ENCODE measurements around the gene SPEF2. TPM values are rescaled to one million over a fixed set of nuclear protein-coding genes. Genes with fewer than 3 reads are reported as not detected.

Gene SPEF2
- total and polyA plus RNA-seq, 8 donors, result 1.5 to 25.4 (median 3.8) TPM

DNA sequence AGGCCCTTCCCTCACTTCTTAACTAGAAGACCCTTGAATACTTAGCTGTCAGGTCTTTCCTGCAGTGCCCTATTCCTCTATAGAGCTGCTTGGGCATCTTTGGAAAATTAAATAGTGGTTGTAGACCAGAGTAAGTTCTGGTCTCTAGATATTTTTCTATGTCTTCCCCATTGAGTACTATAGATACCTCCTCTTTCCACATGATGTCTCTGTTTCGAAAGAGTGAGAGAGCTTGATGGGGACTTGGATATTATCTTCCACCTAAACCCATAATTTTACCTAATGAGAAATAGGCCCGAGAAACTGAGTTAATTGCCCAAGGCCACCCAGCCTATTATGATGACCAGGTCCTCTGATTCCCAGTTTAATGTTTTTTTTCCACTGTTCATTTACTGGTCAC lies 40.2 kb downstream of the SPEF2 start:
- intact Hi-C loops (cut with DNase I; ENCODE audit: low total_unique reads), result no loop called here
- H3K4me1 ChIP-seq, result no peaks in the 10 kb centered on the region
- H3K27ac ChIP-seq, result no peak overlapping the region
- H3K9me3 ChIP-seq, result no peaks in the 10 kb centered on the region
- TF ChIP-seq EP300 (IDR thresholded peaks at IDR 0.05) (no peak), POLR2A (IDR thresholded peaks at IDR 0.05) (no peak), POLR2AphosphoS5 (IDR thresholded peaks at IDR 0.05) (no peak)
- TF ChIP-seq, protein P1, sequence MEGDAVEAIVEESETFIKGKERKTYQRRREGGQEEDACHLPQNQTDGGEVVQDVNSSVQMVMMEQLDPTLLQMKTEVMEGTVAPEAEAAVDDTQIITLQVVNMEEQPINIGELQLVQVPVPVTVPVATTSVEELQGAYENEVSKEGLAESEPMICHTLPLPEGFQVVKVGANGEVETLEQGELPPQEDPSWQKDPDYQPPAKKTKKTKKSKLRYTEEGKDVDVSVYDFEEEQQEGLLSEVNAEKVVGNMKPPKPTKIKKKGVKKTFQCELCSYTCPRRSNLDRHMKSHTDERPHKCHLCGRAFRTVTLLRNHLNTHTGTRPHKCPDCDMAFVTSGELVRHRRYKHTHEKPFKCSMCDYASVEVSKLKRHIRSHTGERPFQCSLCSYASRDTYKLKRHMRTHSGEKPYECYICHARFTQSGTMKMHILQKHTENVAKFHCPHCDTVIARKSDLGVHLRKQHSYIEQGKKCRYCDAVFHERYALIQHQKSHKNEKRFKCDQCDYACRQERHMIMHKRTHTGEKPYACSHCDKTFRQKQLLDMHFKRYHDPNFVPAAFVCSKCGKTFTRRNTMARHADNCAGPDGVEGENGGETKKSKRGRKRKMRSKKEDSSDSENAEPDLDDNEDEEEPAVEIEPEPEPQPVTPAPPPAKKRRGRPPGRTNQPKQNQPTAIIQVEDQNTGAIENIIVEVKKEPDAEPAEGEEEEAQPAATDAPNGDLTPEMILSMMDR (IDR thresholded peaks at IDR 0.05), result no peak
- H3K36me3 ChIP-seq, result no peaks in the 10 kb centered on the region
- 87 to 94% (median 88%) methylated on average over 2 of the region's 2 CpGs for WGBS, 5 donors
- H3K27me3 ChIP-seq, result no peaks in the 10 kb centered on the region
- H3K4me3 ChIP-seq, result no peak overlapping the region
- no peak for DNase-seq

DNA sequence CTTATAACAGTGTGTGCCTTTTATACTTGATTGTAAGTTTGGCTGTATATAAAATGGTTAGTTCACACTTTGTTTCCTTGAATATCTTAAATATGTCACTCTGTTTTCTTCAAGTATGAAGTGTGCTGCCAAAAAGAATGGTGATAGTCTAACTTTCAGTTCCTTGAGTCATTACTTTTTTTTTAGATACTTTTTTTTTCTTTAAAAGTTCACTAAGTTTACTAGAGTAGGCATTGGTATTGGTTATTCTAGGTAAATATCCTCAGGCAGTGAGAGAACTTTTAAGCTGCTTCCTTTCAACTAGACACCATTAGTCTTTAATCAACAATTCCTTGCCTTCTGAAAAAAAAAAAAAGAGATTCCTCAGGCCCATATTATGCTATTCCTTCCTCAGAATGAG lies 41.9 kb downstream of the SPEF2 start:
- H3K27ac ChIP-seq, result no peak overlapping the region
- H3K4me1 ChIP-seq, result no peaks in the 10 kb centered on the region
- DNase-seq, result no peak
- intact Hi-C loops (cut with DNase I; ENCODE audit: low total_unique reads), result no loop called here
- TF ChIP-seq EP300 (IDR thresholded peaks at IDR 0.05), result no peak
- TF ChIP-seq POLR2AphosphoS5 (IDR thresholded peaks at IDR 0.05), result no peak
- no peak for TF ChIP-seq POLR2A (IDR thresholded peaks at IDR 0.05)
- TF ChIP-seq, protein P1 (IDR thresholded peaks at IDR 0.05), result no peak
- H3K27me3 ChIP-seq, result no peaks in the 10 kb centered on the region
- H3K9me3 ChIP-seq, result no peaks in the 10 kb centered on the region
- no peak overlapping the region for H3K4me3 ChIP-seq
- no peaks in the 10 kb centered on the region for H3K36me3 ChIP-seq

DNA sequence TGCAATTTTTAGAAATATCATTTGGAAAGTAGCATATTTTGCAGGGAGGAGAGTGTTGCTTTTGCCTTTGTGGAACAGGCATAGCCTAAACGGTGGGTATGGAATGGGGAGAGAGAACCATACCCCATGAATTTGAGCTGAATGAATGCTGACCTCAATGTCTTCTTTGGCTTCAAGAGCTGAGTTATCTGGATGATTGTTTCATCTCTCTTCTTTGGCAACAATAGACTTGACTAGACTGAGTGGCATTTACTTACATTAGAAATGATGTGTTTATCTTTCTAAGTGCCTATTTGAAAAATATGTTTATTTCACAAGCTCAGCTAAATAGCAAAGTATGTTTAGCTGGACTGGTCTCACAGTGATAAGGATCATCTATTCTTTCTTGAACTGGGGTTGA lies 42.8 kb downstream of the SPEF2 start:
- Histone ChIP-seq H3K4me1 (no peaks in the 10 kb centered on the region), H3K9me3 (no peaks in the 10 kb centered on the region), H3K27me3 (no peaks in the 10 kb centered on the region), H3K27ac (no peak overlapping the region), H3K4me3 (no peak overlapping the region), H3K36me3 (no peaks in the 10 kb centered on the region)
- 56 to 85% (median 74%) methylated on average over 1 of the region's 1 CpG for WGBS, 5 donors
- no peak for DNase-seq
- no peak for TF ChIP-seq EP300 (IDR thresholded peaks at IDR 0.05)
- TF ChIP-seq, protein P1 (IDR thresholded peaks at IDR 0.05), result no peak
- no peak for TF ChIP-seq POLR2A (IDR thresholded peaks at IDR 0.05)
- TF ChIP-seq POLR2AphosphoS5 (IDR thresholded peaks at IDR 0.05), result no peak
- intact Hi-C loops (cut with DNase I; ENCODE audit: low total_unique reads), result no loop called here

DNA sequence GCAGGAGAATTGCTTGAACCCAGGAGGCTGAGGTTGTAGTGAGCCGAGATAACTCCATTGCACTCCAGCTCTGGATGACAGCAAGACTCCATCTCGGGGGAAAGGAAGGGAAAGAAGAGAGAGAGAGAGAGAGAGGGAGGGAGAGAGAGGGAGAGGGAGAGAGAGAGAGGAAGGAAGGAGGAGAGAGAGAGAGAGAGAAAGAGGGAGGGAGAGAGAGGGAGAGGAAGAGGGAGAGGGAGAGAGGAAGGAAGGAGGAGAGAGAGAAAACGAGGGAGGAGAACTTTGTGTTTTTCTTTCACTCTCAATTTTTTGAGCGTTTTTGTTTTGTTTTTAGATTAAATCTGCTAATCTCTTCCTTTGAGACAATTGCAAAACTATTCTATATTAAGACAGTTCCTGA lies 46.9 kb downstream of the SPEF2 start:
- Histone ChIP-seq H3K36me3 (no peaks in the 10 kb centered on the region), H3K9me3 (no peaks in the 10 kb centered on the region), H3K27me3 (no peaks in the 10 kb centered on the region), H3K4me3 (no peak overlapping the region), H3K4me1 (no peaks in the 10 kb centered on the region), H3K27ac (no peak overlapping the region)
- intact Hi-C loops (cut with DNase I; ENCODE audit: low total_unique reads), result no loop called here
- 65 to 86% (median 80%) methylated on average over 4 of the region's 4 CpGs for WGBS, 5 donors
- no peak for DNase-seq
- TF ChIP-seq, protein P1 (IDR thresholded peaks at IDR 0.05), result no peak
- TF ChIP-seq POLR2AphosphoS5 (IDR thresholded peaks at IDR 0.05) (no peak), EP300 (IDR thresholded peaks at IDR 0.05) (no peak), POLR2A (IDR thresholded peaks at IDR 0.05) (no peak)
